NCI-H1417 treated with DMSO at 0.1 percent for 48 hours (cell line): ENCODE measurements around the gene SLC25A21.

Experiments
- DNase-seq: peaks from one replicate; lab custom pipeline; 2025; lab: John Stamatoyannopoulos, UW

SLC25A21 gene

GRCh38 chr14:37045340-37046061 is 126.9 kb downstream of the SLC25A21 start:
- DNase-seq, result no peak

- DNase-seq, result no peak
Measured at GRCh38 chr14:37037636-37038387, 134.6 kb downstream of the SLC25A21 start.

DNA sequence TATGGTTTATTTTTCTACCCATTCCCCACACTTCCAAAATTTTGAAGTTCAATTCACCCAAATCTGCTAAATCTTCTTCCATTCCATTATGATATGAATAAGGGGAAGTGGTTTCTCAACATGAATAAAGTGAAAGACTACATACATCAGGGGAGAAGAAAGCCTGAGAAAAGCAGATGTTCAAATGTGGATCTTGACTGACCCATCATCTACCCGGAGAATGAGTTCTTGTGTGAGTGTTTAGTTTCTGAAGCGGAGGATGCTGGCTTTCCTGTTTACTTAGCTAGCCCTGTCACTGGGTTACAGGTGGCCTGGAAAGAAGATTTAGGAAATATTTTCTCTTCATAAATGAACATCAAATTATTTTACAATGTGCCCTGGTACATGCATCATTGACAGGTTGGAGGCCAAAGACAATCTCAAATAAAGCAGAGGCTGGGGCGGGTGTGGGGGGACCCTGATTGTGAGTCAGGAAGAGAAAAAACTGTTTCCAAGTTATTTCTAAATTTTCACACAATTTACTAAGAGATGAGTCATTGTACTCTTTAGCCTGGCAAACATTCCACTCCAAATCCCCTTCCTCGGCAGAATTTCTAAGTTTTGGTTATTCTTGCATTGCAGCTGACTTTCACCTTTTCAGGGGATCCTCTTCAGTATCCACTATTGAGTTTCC is 135.6 kb downstream of the SLC25A21 start:
- DNase-seq, result no peak

DNA sequence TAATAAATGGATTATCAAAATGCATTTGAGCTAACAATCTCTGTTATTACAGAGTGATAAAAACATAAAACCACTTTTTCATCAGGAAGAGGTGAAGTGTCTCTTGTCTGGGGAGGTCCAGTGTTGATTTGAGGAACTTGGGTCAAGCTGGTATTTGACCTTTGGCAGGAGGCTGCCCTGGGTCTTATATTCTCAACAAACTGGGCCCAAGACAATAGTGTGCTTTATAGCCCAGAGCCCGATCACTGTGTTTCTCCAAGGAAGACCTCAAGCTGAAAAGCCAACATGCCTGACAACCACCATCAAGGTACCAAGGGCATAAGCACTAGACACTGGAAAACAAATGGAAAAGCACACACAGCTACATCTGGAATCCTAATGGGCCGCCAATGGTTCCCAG is 137.0 kb downstream of the SLC25A21 start:
- DNase-seq, result no peak

DNA sequence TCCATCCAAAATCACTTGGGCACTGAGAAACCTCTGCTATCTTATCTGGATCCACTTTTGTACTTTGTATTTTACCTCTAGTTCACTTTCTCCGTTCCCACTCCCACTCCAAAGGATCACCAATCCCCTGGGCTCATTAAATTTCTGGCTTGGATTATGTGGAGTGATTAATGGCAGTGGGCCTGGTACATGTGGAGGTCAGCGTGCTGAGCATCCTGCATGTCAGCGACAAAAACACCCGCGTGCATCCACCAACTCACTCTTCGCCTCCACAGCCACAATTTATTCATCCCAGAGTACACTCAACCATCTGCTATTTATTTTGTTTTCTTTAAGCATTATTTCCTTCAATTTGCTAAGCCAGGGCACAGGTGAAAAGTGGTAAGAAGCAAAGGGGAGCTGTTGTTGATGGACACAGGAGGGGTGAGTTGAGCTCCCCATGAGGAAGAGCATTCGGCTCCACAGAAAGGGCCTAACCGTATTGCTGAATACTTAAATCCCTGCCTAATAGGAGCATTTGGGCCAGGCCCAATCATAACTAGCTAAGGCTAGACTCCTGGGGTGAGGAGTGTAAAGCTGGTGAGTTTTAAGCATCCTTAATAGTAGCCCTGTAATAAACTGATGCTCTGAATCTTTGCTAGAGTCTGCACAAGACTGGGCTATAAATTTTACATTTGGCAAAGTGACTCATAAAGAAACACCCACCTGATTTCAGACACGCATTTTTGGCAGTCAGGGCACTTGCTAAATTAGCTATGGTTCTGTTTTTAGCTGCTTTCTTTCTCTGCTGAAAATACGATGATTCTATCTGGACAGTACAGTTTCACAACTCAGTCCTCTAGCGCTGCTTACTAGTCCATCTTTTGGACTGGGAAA is 137.8 kb downstream of the SLC25A21 start:
- DNase-seq, result no peak

GRCh38 chr14:37032863-37033262 is 139.5 kb downstream of the SLC25A21 start:
- no peak for DNase-seq

DNA sequence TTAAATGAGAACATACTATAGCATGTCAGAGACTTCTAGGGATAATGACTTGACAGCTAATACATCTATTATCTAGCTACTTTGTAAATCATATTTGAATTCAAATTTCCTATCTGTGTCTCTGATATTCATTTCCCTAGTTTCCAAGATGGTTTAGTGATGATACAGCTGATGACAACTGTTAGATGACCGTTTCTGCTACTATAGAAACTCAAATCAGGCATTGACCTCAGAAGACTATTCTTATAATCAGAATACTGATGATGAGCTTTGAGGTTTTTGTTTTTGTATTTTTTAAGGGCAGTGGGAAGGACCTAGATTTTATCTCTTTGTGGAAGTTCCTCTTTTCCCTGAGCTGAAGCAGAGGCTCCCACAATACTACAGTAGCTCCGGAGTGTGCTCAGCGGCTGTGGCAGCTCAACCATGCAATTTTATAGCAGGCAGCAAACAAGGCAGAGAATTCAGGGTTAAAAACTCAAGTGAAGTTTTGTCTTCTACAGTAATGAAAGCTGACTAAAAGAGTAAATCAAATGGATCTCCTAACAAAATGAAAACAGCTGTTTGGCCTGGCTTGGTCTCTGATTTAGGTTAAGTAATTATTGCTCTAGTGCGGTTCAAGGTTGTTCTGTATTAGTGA is 145.1 kb downstream of the SLC25A21 start:
- no peak for DNase-seq

GRCh38 chr14:37023875-37024565 is 148.4 kb downstream of the SLC25A21 start:
- DNase-seq, result no peak

GRCh38 chr14:37021390-37021789 is 151.0 kb downstream of the SLC25A21 start:
- DNase-seq, result no peak

GRCh38 chr14:37019488-37019887 is 152.9 kb downstream of the SLC25A21 start:
- DNase-seq, result no peak

DNA sequence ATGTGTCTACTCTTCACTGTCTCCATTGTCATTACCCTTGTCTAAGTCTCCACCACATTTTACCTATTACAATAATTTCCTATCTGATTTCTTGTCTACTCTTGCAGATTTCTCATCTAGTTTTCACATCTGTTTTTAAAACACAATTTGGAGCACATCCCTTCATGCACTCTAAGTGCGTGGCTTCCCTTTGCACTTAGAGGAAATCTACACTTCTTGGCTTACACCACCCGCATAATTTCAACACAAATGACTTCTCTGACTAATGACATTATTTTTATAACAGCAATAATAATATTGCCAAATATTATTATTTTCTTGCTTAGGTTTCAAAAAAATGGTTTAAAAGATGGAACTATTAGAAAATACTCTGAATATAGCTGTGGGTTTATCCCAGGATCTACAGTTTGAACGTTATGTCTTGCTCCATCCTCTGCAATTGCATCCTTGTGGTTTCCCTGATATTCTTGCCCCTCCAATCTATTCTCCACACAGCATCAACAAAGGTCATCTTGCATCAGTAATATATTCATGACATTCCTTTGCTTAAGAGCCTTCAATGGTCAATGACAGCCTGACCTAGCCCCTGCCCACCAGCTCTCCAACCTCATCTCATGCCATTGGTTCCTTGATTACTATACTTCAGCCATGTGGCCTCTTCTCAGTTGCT is 153.7 kb downstream of the SLC25A21 start:
- no peak for DNase-seq

DNA sequence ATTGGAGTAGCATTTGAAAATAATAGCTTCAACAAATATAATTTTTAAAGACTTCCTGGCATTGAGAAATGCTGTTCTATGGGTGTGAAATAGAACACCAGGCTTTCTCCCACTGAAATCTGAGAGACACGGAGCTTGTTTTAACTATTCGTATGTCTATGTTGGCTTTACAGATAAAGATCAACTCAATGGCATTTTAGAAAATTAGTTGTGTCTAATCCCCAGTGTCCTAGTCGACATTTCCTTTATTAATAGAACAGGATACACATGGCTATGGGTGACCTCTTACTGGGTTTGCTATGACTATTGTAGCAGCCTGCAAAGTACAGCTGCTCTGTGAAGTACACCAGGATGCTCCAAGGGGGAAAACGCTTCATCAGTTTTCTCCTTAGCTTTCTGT is 159.3 kb downstream of the SLC25A21 start:
- DNase-seq, result no peak

DNA sequence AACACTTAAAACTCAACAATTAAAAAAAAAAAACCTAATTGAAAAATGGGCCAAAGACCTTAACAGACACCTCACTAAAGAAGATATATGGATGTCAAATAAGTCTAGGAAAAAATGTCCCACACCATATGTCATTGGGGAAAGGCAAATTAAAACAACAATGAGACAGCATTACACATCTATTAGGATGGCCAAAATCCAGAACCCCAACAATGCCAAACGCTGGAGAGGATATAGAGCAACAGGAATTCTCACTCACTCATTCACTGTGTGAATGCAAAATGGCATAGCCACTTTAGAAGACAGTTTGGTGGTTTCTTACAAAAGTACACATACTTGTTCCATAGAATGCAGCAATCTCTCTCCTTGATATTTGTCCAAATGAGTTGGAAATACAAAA is 173.7 kb downstream of the SLC25A21 start:
- no peak for DNase-seq

DNA sequence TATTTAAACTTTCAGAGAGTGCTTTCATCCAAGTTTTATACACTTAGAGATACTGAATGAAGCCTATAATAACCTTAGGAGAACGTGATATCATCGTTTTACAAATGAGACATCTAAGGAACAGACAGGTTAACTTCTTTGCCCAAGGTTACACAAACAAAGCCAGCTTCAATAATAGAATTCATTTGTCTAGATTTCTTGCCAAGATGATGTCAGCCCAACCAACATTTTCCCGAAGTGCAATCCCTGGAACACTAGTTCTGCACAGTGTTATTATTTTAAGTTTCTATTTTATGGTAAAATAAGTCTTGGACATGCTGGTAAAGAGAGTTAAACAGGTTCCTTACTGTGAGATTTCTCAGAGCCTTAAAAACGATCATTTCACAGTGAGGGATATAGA is 174.6 kb downstream of the SLC25A21 start:
- DNase-seq, result no peak

GRCh38 chr14:36996857-36997590 is 175.4 kb downstream of the SLC25A21 start:
- no peak for DNase-seq

GRCh38 chr14:36996133-36996856 is 176.1 kb downstream of the SLC25A21 start:
- no peak for DNase-seq

DNA sequence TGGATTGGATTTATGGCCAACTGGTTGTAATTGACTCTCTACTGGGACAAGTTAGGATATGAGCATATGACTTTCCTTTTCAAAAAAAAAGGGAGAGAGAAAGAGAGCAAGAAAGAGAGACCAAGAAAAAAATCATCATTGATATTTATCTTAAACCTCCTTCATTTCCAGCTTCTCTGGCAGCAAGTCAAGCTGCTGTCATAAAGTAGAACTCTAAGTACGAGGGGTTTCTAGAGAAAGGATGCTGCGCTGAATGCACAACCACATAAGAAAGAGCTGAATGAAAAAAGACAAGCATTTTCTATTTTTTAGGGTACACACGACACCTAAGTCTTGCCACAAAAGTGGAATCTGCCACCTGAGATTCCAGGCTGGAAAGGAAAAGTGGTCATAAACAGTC is 182.6 kb downstream of the SLC25A21 start:
- DNase-seq, result no peak

DNA sequence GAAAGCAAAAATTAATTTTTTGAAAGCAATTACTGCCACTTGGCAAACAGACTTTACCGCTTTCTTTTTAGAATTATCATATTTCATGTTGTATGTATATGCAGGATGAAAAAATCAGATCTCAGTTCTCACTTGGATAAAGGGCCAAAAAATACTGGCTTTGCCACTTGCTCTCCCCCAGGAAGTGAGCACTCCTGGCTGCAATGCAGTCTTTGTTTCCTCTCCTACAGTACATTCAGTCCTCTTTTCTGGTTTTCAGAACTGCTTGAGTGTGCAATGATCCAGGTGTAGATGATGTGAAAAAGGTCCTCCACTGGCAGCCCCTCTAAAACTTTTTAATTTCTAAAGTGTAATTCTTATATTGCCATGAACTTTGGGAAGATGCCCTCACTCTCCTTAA is 183.4 kb downstream of the SLC25A21 start:
- no peak for DNase-seq

DNA sequence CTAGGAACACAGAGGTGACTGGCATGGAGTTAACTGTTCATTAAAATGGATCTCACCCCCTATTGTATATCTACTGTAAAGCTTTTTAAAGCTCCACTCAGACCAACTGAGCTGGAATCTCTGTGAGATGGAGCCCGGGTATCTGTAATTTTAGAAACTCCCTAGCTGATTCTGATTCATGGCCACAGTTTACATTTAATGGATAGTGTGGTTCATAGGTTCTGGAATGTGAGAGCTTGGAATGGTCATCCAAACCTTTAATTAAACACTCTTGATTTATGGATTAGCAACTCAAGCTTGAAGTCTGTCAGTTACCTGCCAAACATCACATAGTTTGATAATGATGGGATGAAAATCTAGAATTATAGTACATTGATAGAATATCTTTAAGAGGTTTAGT is 183.8 kb downstream of the SLC25A21 start:
- DNase-seq, result no peak
